ENCODE measurements around the gene NXPH2.
A peak's percentile ranks its signal among the peaks of the same experiment; 100 is the strongest.

NXPH2 gene

DNA sequence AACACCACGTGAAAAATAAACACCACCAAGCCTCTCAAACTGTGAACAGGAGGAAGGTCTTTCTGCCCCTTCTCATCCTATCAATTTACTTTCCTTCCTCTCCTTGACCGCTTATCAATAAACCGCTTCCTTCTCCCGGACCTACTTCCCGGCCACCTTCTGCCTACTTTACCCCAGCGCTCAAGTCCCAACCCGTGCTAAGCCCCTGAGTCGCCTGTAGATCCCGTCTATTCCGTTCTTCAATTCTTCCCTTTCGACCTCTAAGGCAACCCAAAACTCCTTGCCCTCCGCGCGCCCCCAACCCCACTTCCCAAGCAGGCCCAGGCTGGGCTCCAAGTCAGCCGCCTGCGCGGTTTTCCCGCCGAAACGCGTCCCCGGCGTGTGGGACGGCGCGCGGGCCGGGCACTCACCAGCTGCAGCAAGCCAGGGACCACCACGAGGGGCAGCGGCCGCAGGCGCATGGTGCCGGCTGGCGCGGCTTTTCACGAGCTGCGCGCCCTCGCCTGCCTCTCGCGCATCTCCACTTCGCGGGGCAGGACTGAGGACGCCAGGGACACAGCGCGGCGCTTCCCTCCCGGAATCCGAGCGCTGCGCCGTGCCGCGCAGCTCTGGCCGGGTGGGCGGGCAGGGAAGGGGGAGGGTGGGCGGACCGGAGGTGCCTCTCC is at the start of gene NXPH2:
Gene NXPH2, minus strand, starts transcription at position 610 of the 665 bp plus-strand sequence. Its CDS starts 149 bp downstream, at position 461.
- Histone ChIP-seq H3K36me3 (ENCODE audit: insufficient read depth, low read length) (no peaks in the 10 kb centered on the region), H3K27me3 (ENCODE audit: insufficient read depth, low read length) (peaks cover 59% of the 10 kb centered on the region), H3K4me1 (ENCODE audit: control insufficient read depth, insufficient read depth, low read length, unreplicated experiment) (peaks cover 4% of the 10 kb centered on the region), H2AFZ (ENCODE audit: low read length, unreplicated experiment) (peak within 1 kb of the TSS; percentile 28), H3K27ac (ENCODE audit: low read depth, low read length) (no peak within 1 kb of the TSS), H3K79me2 (ENCODE audit: control insufficient read depth, insufficient read depth, low read length, unreplicated experiment) (no peaks in the 10 kb centered on the region), H3K4me3 (ENCODE audit: low read depth, low read length) (peak within 1 kb of the TSS; percentile 81)

DNA sequence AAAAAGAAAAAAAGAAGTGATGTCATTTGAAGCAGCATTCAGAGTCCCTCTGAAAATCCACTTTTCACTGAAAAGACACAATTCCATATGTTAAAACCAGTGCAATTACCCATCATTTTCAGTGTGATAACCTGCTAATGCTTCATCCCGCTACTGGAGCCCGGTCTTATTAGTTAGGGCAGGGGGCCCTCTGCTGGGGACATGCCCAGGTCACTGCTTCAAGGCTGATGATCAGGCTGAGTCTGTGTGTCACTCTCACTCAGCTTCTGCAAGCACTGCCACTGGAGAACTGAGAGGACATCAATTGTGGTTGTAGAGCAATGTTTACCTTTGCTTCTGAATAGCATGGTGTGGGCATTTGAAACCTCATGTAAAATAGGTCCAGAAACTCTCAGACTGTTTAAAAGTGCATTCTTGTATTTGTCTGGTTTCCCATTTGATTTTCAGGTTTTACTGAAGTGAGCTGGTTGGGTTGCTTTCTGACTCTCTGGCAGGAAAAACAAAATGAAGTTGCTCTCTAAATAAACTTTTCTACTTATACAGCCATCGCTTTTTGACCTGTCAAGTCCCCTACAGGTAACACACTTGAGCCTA is 49.2 kb upstream of the NXPH2 start:
- Histone ChIP-seq H3K4me1 (ENCODE audit: control insufficient read depth, insufficient read depth, low read length, unreplicated experiment) (no peaks in the 10 kb centered on the region), H3K36me3 (ENCODE audit: insufficient read depth, low read length) (no peaks in the 10 kb centered on the region), H3K79me2 (ENCODE audit: control insufficient read depth, insufficient read depth, low read length, unreplicated experiment) (no peaks in the 10 kb centered on the region), H3K27ac (ENCODE audit: low read depth, low read length) (no peak overlapping the region), H3K4me3 (ENCODE audit: low read depth, low read length) (no peak overlapping the region), H3K27me3 (ENCODE audit: insufficient read depth, low read length) (no peaks in the 10 kb centered on the region), H2AFZ (ENCODE audit: low read length, unreplicated experiment) (no peak overlapping the region)

GRCh38 chr2:138827426-138828054 is 47.4 kb upstream of the NXPH2 start:
- Histone ChIP-seq H3K27me3 (ENCODE audit: insufficient read depth, low read length) (no peaks in the 10 kb centered on the region), H3K4me1 (ENCODE audit: control insufficient read depth, insufficient read depth, low read length, unreplicated experiment) (no peaks in the 10 kb centered on the region), H3K79me2 (ENCODE audit: control insufficient read depth, insufficient read depth, low read length, unreplicated experiment) (no peaks in the 10 kb centered on the region), H3K27ac (ENCODE audit: low read depth, low read length) (no peak overlapping the region), H3K4me3 (ENCODE audit: low read depth, low read length) (no peak overlapping the region), H2AFZ (ENCODE audit: low read length, unreplicated experiment) (no peak overlapping the region), H3K36me3 (ENCODE audit: insufficient read depth, low read length) (no peaks in the 10 kb centered on the region)

- H3K79me2 ChIP-seq (ENCODE audit: control insufficient read depth, insufficient read depth, low read length, unreplicated experiment) = no peaks in the 10 kb centered on the region
- H3K4me1 ChIP-seq (ENCODE audit: control insufficient read depth, insufficient read depth, low read length, unreplicated experiment) = no peaks in the 10 kb centered on the region
- H3K4me3 ChIP-seq (ENCODE audit: low read depth, low read length) = no peak overlapping the region
- H3K36me3 ChIP-seq (ENCODE audit: insufficient read depth, low read length) = no peaks in the 10 kb centered on the region
- no peak overlapping the region for H3K27ac ChIP-seq (ENCODE audit: low read depth, low read length)
- no peak overlapping the region for H2AFZ ChIP-seq (ENCODE audit: low read length, unreplicated experiment)
- H3K27me3 ChIP-seq (ENCODE audit: insufficient read depth, low read length) = 0 out of 2 replicates have a peak, but pooled peaks cover 1% of the 10 kb centered on the region
Observed at GRCh38 chr2:138823666-138824065, 43.5 kb upstream of the NXPH2 start.

GRCh38 chr2:138819964-138820363 is 39.8 kb upstream of the NXPH2 start:
- Histone ChIP-seq H3K4me1 (ENCODE audit: control insufficient read depth, insufficient read depth, low read length, unreplicated experiment) (no peaks in the 10 kb centered on the region), H2AFZ (ENCODE audit: low read length, unreplicated experiment) (no peak overlapping the region), H3K4me3 (ENCODE audit: low read depth, low read length) (no peak overlapping the region), H3K27me3 (ENCODE audit: insufficient read depth, low read length) (peaks cover 8% of the 10 kb centered on the region), H3K36me3 (ENCODE audit: insufficient read depth, low read length) (no peaks in the 10 kb centered on the region), H3K79me2 (ENCODE audit: control insufficient read depth, insufficient read depth, low read length, unreplicated experiment) (no peaks in the 10 kb centered on the region), H3K27ac (ENCODE audit: low read depth, low read length) (no peak overlapping the region)

DNA sequence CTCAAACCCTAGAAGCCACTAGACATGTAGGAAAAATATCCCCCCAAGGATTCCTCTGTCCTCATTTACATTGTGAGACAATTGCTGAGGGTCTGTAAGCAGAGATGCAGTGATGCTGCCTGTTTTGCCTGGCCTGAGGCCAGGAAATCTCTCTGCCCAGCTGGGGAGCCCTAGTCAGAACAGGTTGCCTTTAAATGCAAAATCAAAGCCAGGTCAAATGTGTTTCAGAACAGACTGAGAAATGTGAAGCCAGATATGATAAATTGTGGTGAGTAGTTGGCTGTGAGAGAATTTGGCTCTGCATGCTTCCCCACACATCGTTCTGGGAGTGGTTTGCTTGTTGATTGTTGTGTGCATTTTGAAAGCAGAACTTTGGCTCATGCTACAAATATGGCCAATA is 38.4 kb upstream of the NXPH2 start:
- H3K4me1 ChIP-seq (ENCODE audit: control insufficient read depth, insufficient read depth, low read length, unreplicated experiment) = no peaks in the 10 kb centered on the region
- H3K79me2 ChIP-seq (ENCODE audit: control insufficient read depth, insufficient read depth, low read length, unreplicated experiment) = no peaks in the 10 kb centered on the region
- H3K4me3 ChIP-seq (ENCODE audit: low read depth, low read length) = no peak overlapping the region
- H3K27me3 ChIP-seq (ENCODE audit: insufficient read depth, low read length) = peaks cover 8% of the 10 kb centered on the region
- no peak overlapping the region for H3K27ac ChIP-seq (ENCODE audit: low read depth, low read length)
- no peak overlapping the region for H2AFZ ChIP-seq (ENCODE audit: low read length, unreplicated experiment)
- H3K36me3 ChIP-seq (ENCODE audit: insufficient read depth, low read length) = no peaks in the 10 kb centered on the region

DNA sequence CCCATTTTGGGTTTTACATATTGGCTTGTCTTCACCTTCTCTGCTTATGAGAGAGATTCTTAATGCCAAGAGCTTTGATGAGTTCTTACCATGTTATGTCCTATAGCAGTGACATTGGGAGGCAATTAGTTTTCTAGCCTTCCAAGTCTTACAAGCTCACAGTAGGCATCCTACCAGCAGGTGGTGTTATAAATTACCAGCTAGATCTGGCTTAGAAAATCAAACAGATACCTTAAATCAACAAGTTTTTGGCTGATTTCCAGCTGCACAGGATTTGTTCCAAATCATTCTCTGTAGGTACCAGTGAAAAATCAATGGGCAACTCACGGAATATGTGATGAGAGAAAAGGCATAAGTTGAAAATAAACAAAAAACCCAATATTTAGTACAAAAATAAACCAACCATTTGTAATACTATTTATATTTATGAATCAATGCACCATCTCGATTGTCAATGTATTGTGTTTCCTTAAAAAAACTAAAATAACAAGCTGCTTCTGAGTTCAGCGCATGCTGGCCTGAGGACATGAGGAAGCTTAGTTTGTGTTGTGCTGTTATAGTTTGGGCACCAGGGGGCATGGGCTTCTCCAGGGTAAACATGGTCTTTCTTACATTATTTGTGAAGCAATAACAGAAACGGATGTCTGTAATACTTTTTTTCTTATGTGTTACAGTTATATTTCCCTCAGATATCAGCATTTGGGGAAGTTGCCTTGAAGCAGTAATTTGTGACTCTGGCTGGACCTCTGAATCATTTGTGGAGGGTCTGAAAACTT is 34.1 kb upstream of the NXPH2 start:
- Histone ChIP-seq H3K4me3 (ENCODE audit: low read depth, low read length) (no peak overlapping the region), H3K27ac (ENCODE audit: low read depth, low read length) (no peak overlapping the region), H3K36me3 (ENCODE audit: insufficient read depth, low read length) (no peaks in the 10 kb centered on the region), H3K79me2 (ENCODE audit: control insufficient read depth, insufficient read depth, low read length, unreplicated experiment) (no peaks in the 10 kb centered on the region), H2AFZ (ENCODE audit: low read length, unreplicated experiment) (no peak overlapping the region), H3K27me3 (ENCODE audit: insufficient read depth, low read length) (peaks cover 44% of the 10 kb centered on the region), H3K4me1 (ENCODE audit: control insufficient read depth, insufficient read depth, low read length, unreplicated experiment) (no peaks in the 10 kb centered on the region)

GRCh38 chr2:138811431-138811830 is 31.2 kb upstream of the NXPH2 start:
- H3K27me3 ChIP-seq (ENCODE audit: insufficient read depth, low read length) = peaks cover 52% of the 10 kb centered on the region
- H3K79me2 ChIP-seq (ENCODE audit: control insufficient read depth, insufficient read depth, low read length, unreplicated experiment) = no peaks in the 10 kb centered on the region
- no peaks in the 10 kb centered on the region for H3K36me3 ChIP-seq (ENCODE audit: insufficient read depth, low read length)
- H3K27ac ChIP-seq (ENCODE audit: low read depth, low read length) = no peak overlapping the region
- no peaks in the 10 kb centered on the region for H3K4me1 ChIP-seq (ENCODE audit: control insufficient read depth, insufficient read depth, low read length, unreplicated experiment)
- H3K4me3 ChIP-seq (ENCODE audit: low read depth, low read length) = no peak overlapping the region
- H2AFZ ChIP-seq (ENCODE audit: low read length, unreplicated experiment) = no peak overlapping the region

- Histone ChIP-seq H3K36me3 (ENCODE audit: insufficient read depth, low read length) (no peaks in the 10 kb centered on the region), H3K4me3 (ENCODE audit: low read depth, low read length) (no peak overlapping the region), H2AFZ (ENCODE audit: low read length, unreplicated experiment) (no peak overlapping the region), H3K27me3 (ENCODE audit: insufficient read depth, low read length) (peaks cover 35% of the 10 kb centered on the region), H3K79me2 (ENCODE audit: control insufficient read depth, insufficient read depth, low read length, unreplicated experiment) (no peaks in the 10 kb centered on the region), H3K27ac (ENCODE audit: low read depth, low read length) (no peak overlapping the region), H3K4me1 (ENCODE audit: control insufficient read depth, insufficient read depth, low read length, unreplicated experiment) (no peaks in the 10 kb centered on the region)
Observed at GRCh38 chr2:138794724-138795123, 14.5 kb upstream of the NXPH2 start.

DNA sequence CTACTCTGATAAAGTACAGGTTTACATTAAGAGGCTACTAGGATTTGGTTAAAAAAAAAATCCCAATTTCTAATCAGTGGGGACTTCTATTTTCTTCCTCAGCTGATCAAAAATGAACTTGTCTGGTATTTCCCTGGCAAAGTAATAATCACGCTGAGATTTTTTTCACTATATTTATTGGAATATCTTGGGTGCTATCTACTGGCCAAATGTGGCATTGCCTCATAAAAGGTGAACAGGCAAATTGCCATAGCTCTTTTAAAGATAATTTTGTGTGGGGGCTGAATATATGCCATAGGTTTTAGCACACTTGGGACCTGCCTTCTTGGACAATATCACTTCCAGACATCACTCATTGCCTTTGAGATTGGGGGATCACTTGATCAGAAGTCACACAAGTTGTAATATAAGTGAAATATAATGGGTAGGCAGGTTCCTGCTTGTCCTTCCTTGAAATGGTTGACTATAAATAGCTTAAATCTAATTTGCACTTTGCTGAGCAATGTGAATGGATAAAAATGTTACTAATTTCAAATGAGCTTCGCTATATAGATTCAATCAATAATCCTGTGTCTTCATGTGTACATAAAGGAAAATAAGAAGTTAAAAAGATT is 7.0 kb upstream of the NXPH2 start:
- Histone ChIP-seq H3K4me3 (ENCODE audit: low read depth, low read length) (no peak overlapping the region), H3K79me2 (ENCODE audit: control insufficient read depth, insufficient read depth, low read length, unreplicated experiment) (no peaks in the 10 kb centered on the region), H3K36me3 (ENCODE audit: insufficient read depth, low read length) (no peaks in the 10 kb centered on the region), H2AFZ (ENCODE audit: low read length, unreplicated experiment) (no peak overlapping the region), H3K27ac (ENCODE audit: low read depth, low read length) (no peak overlapping the region), H3K4me1 (ENCODE audit: control insufficient read depth, insufficient read depth, low read length, unreplicated experiment) (no peaks in the 10 kb centered on the region), H3K27me3 (ENCODE audit: insufficient read depth, low read length) (peaks cover 38% of the 10 kb centered on the region)

All from ACC112 (cell line).